Common myeloid progenitor, CD34-positive (primary cell): ENCODE measurements around the gene PBXIP1.
A peak's percentile ranks its signal among the peaks of the same experiment; 100 is the strongest.

Experiments
- CTCF ChIA-PET: fragments of 350-600 bp; sonication (Branson Sonifier 250); formaldehyde crosslinking; loops from one replicate; lab custom pipeline; 2021; ENCODE audit warnings: antibody characterized with exemption; lab: Charles Lee
- POLR2A ChIA-PET: fragments of 350-600 bp; sonication (Branson Sonifier 250); formaldehyde crosslinking; loops from one replicate; lab custom pipeline; 2021; ENCODE audit warnings: antibody characterized with exemption; lab: Charles Lee
- DNase-seq, 3 donors: peaks; one replicate each; pipeline versions ENCODE4 v3.0.0 to v3.0.0-alpha.2; 2013
- H3K27ac ChIP-seq, 2 experiments: 1 replicate in 1 of 2; 2 replicates in 1 of 2; pipeline ENCODE4 v1.7.0; 2013; ENCODE audit warnings: inconsistent platforms in 2 of 2, low read length in 2 of 2, mild to moderate bottlenecking in 2 of 2, low read depth in 1 of 2, moderate library complexity in 1 of 2; ENCODE audit not compliant: severe bottlenecking in 2 of 2, insufficient read depth in 1 of 2, poor library complexity in 1 of 2
- H3K27me3 ChIP-seq, 5 experiments: replicated peaks in 2 of 5; 1 replicate in 3 of 5; 2 replicates in 2 of 5; pipeline versions ENCODE4 v1.6.1 to v1.7.0; 2013; ENCODE audit warnings: low read length in 4 of 5, mild to moderate bottlenecking in 2 of 5, moderate library complexity in 2 of 5, inconsistent platforms in 1 of 5; ENCODE audit not compliant: insufficient read depth in 5 of 5, control insufficient read depth in 4 of 5
- H3K36me3 ChIP-seq, 4 experiments: 1 replicate in 2 of 4; 2 replicates in 2 of 4; pipeline versions ENCODE4 v1.6.1 to v1.7.0; 2013; ENCODE audit warnings: low read length in 3 of 4, control low read depth in 1 of 4, mild to moderate bottlenecking in 1 of 4; ENCODE audit not compliant: control insufficient read depth in 4 of 4, insufficient read depth in 4 of 4
- H3K4me1 ChIP-seq, 4 experiments: 1 replicate in 3 of 4; 2 replicates in 1 of 4; pipeline versions ENCODE4 v1.6.1 to v1.7.1; 2013; ENCODE audit warnings: low read length in 3 of 4, mild to moderate bottlenecking in 3 of 4, control low read depth in 1 of 4, inconsistent platforms in 1 of 4, moderate library complexity in 1 of 4; ENCODE audit not compliant: control insufficient read depth in 4 of 4, insufficient read depth in 4 of 4; ENCODE audit errors: control extremely low read depth in 1 of 4
- H3K4me3 ChIP-seq, 7 experiments: 1 replicate in 4 of 7; 2 replicates in 3 of 7; pipeline versions ENCODE4 v1.5.1 to v1.7.0; 2013; ENCODE audit warnings: mild to moderate bottlenecking in 7 of 7, low read length in 6 of 7, moderate library complexity in 6 of 7, inconsistent platforms in 2 of 7, low read depth in 2 of 7, control low read depth in 1 of 7; ENCODE audit not compliant: insufficient read depth in 4 of 7, control insufficient read depth in 1 of 7; ENCODE audit errors: extremely low read depth in 1 of 7
- H3K9me3 ChIP-seq, 5 experiments: 1 replicate in 4 of 5; 2 replicates in 1 of 5; pipeline versions ENCODE4 v1.6.1 to v1.7.1; 2013; ENCODE audit warnings: low read length in 4 of 5, mild to moderate bottlenecking in 2 of 5, inconsistent platforms in 1 of 5, low read depth in 1 of 5, moderate library complexity in 1 of 5; ENCODE audit not compliant: control insufficient read depth in 4 of 5, insufficient read depth in 2 of 5; ENCODE audit errors: control extremely low read depth in 1 of 5
- WGBS: methylation state at CpG from one replicate; pipeline ENCODE4 v1.1.5; 2013; ENCODE audit not compliant: insufficient coverage; 5-methylcytosine and 5-hydroxymethylcytosine counted together

The PBXIP1 gene

DNA sequence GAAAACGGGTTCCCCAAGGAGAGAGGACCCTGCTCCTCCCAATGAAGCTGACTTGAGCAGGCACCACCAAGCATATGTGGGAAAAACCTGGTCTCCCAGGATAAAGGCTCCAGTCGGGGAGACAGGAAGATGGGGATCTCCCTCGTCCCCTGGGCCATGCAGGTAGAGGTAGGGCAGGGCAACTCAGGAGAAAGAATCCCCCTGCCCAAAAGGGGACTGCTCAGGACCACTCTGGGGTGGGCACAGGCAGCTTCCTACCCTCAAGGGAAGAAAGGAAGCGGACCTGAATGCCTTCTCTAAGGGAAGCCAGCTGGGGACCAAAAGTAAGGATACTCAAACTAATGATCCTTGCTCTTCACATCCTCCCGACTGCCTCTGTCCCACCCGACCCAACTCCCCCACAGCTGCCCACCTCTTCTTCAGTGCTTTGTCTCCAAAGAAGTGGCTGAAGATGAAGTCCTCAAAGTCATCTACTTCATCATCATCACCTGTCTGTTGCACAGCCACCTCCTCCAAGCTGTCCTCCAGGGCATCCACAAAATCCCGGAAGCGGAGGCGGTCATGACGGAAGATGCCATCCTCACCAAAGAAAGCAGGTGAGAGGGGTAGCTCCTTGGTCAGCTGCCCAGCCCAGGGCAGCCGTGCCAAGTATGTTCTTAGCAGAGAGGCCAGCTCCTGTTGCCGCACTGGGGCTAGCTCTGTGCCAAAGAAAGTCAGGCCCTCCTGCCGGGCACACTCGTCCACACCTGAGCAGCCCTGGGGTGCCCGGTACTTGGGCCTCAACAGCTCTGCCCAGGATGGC, 10.5 kb downstream of the PBXIP1 start:
- DNase-seq = no peak
- H3K27ac ChIP-seq = peak overlapping the region in 1 of 2 experiments; percentile 56
- H3K9me3 ChIP-seq = no peaks in the 10 kb centered on the region
- POLR2A ChIA-PET = interaction anchor here (0.6 to 3.7 kb wide), 4 partner anchors 7 to 16 kb away, joined by 7 to 17 read pairs (median 10); partner anchors contain the start of genes PBXIP1 and PYGO2
- CTCF ChIA-PET = interaction anchor here (0.6 to 2.0 kb wide), 18 partner anchors 9 to 483 kb away, joined by 3 to 10 read pairs (median 4); partner anchors contain the start of genes PMVK, PYGO2 and SHC1
- H3K27me3 ChIP-seq = no peaks in the 10 kb centered on the region
- 93% methylated on average over 13 of the region's 15 CpGs for WGBS
- H3K36me3 ChIP-seq = peaks cover 21 to 52% (median 36%) of the 10 kb centered on the region in 4 experiments
- peaks cover 12 to 63% (median 57%) of the 10 kb centered on the region in 4 experiments for H3K4me1 ChIP-seq
- H3K4me3 ChIP-seq = peak overlapping the region in 1 of 7 experiments; percentile 13

- H3K4me1 ChIP-seq = peaks cover 12 to 70% (median 63%) of the 10 kb centered on the region in 4 experiments
- H3K27ac ChIP-seq = peak overlapping the region in 1 of 2 experiments; percentile 77
- no peak for DNase-seq
- ChIA-PET POLR2A (interaction anchor here (0.6 to 3.7 kb wide), 7 partner anchors 8 to 264 kb away, joined by 3 to 17 read pairs (median 3); partner anchors contain the start of gene PBXIP1), CTCF (interaction anchor here (0.8 to 2.0 kb wide), 25 partner anchors 8 to 170 kb away, joined by 3 to 10 read pairs (median 3); partner anchors contain the start of genes PMVK and PYGO2)
- WGBS = 70% methylated on average over 7 of the region's 9 CpGs
- peaks cover 21 to 47% (median 34%) of the 10 kb centered on the region in 4 experiments for H3K36me3 ChIP-seq
- no peaks in the 10 kb centered on the region for H3K9me3 ChIP-seq
- no peaks in the 10 kb centered on the region for H3K27me3 ChIP-seq
- H3K4me3 ChIP-seq = peak overlapping the region in 2 of 7 experiments; percentile 8 to 13
These were observed 11.3 kb downstream of the PBXIP1 start for GRCh38 chr1:154944401-154945159.

DNA sequence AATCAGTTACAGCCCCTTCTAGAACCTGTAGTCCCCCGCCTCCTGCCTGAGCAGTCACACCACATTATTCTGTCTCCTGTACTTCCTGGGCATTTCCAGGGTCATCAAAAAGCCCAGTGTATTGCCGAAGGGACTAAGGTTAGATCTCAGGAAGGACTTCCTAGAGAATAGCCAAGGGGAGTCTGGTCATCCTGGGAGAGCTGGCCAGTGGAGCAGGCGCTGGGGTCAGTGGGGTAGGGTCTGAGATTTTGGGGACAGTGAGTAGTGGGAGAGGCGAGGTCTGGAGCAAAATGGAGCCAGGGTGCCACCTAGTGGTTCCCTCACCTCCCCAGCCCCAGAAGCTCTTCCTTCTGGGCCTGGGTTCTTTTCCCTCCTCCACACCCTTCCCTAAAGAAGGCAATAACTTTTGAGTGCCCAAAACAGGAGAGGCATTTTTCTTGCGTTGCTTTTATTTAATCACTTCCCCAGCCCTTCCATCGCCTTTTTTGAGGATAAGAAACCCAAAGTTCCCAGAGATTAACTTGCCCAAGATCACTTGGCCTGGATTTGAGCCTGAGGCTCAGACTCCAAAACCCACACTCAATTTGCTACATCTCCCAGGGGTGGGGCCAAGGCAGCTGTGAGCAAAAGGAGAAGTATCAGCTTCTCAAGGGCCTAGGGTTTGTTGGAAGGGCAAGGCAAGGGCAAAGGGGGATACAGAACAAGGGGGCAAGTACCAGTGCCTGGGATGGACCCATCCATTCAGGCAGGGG, 12.1 kb downstream of the PBXIP1 start:
- ChIA-PET POLR2A (interaction anchor here (0.5 to 3.7 kb wide), 8 partner anchors 9 to 467 kb away, joined by 3 to 17 read pairs (median 3); partner anchors contain the start of gene PBXIP1), CTCF (interaction anchor here (0.8 to 2.0 kb wide), 22 partner anchors 8 to 169 kb away, joined by 3 to 10 read pairs (median 4); partner anchors contain the start of gene PMVK)
- Histone ChIP-seq H3K36me3 (peaks cover 19 to 41% (median 34%) of the 10 kb centered on the region in 4 experiments), H3K27ac (peak overlapping the region in 1 of 2 experiments; percentile 77), H3K4me1 (peaks cover 12 to 74% (median 70%) of the 10 kb centered on the region in 4 experiments), H3K4me3 (peak overlapping the region in 1 of 7 experiments; percentile 1), H3K27me3 (no peaks in the 10 kb centered on the region), H3K9me3 (no peaks in the 10 kb centered on the region)
- DNase-seq = peak; percentile 61 to 87 (median 85)
- 22% methylated on average over 3 of the region's 6 CpGs for WGBS

- Histone ChIP-seq H3K9me3 (no peaks in the 10 kb centered on the region), H3K4me3 (peak overlapping the region in 2 of 7 experiments; percentile 15 to 42), H3K27ac (peak overlapping the region in 1 of 2 experiments; percentile 77), H3K27me3 (no peaks in the 10 kb centered on the region), H3K4me1 (peaks cover 19 to 91% (median 88%) of the 10 kb centered on the region in 4 experiments), H3K36me3 (peaks cover 10 to 21% (median 15%) of the 10 kb centered on the region in 4 experiments)
- ChIA-PET POLR2A (no interaction called here), CTCF (interaction anchor here (1.2 kb wide), 1 partner anchor 11 kb away, joined by 3 read pairs; no protein-coding TSS in a partner anchor)
- no CpG with 5 or more reads among the region's 5 CpGs for WGBS
- DNase-seq = peak in 1 of 3 donors; percentile 60
These were observed 14.4 kb downstream of the PBXIP1 start for GRCh38 chr1:154941333-154942013.

DNA sequence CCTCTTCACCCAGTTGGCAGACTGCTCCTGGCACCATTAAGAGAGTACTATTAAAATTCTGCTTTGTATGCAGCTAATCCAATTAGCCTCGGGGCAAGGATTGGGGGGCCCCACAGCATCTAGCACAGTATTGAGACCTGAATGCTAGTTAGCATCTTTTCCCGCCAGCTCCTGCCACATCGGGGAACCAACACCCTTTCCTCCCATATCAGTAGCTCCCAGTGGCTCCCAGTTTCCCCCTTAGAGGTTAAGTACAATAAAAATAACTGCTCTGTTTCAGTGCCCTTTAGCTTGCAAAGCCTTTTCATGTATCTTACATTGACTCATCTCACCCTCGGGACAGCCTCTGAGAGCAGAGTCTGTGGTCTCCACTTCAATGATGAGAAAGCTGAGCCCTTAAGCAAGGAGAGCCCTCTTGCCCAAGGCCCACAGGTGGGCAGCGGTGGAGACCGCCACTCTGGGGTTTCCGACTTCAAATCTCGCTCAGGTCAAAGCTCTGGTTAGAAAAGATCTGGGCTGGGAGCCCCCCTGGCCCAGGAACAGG, 15.2 kb downstream of the PBXIP1 start:
- CTCF ChIA-PET = interaction anchor here (1.2 to 1.6 kb wide), 3 partner anchors 10 to 59 kb away, joined by 3 to 4 read pairs (median 4); no protein-coding TSS in a partner anchor
- POLR2A ChIA-PET = no interaction called here
- 64% methylated on average over 8 of the region's 8 CpGs for WGBS
- peak overlapping the region in 1 of 7 experiments; percentile 37 for H3K4me3 ChIP-seq
- peaks cover 10 to 14% (median 10%) of the 10 kb centered on the region in 4 experiments for H3K36me3 ChIP-seq
- no peaks in the 10 kb centered on the region for H3K9me3 ChIP-seq
- no peak for DNase-seq
- H3K4me1 ChIP-seq = peaks cover 19 to 96% (median 91%) of the 10 kb centered on the region in 4 experiments
- no peak overlapping the region for H3K27ac ChIP-seq
- no peaks in the 10 kb centered on the region for H3K27me3 ChIP-seq
